ENCODE measurements around the gene PRR20G. TPM values are rescaled to one million over a fixed set of nuclear protein-coding genes. Genes with fewer than 3 reads are reported as not detected.
"Not testable (repeated sequence)": the region's sequence is repeated elsewhere in the genome, so short reads cannot be mapped to it uniquely, and the experiment has no call there.

Gene PRR20G
- total RNA-seq, 1 donor from 2014 or later, result not detected

GRCh38 chr3:127299276-127299675, 11.4 kb upstream of the PRR20G start:
- Mint-ChIP-seq H3K36me3 (ENCODE audit: low read depth) (peaks cover 2% of the 10 kb centered on the region), H3K4me3 (no peak overlapping the region), H3K27ac (ENCODE audit: unreplicated experiment) (no peak overlapping the region), H3K9me3 (peaks cover 2% of the 10 kb centered on the region), H3K4me1 (no peaks in the 10 kb centered on the region), H3K27me3 (ENCODE audit: low read depth) (peaks cover 75% of the 10 kb centered on the region)
- DNase-seq (ENCODE audit: low read depth, low spot score), result no peak
- TF ChIP-seq CTCF (conservative IDR thresholded peaks at IDR 0.05), result no peak

- no peak for DNase-seq (ENCODE audit: low read depth, low spot score)
- H3K27ac Mint-ChIP-seq (ENCODE audit: unreplicated experiment), result no peak overlapping the region
- H3K4me3 Mint-ChIP-seq, result no peak overlapping the region
- H3K36me3 Mint-ChIP-seq (ENCODE audit: low read depth), result peaks cover 2% of the 10 kb centered on the region
- H3K27me3 Mint-ChIP-seq (ENCODE audit: low read depth), result peaks cover 57% of the 10 kb centered on the region
- TF ChIP-seq CTCF (conservative IDR thresholded peaks at IDR 0.05), result no peak
- no peaks in the 10 kb centered on the region for H3K4me1 Mint-ChIP-seq
- H3K9me3 Mint-ChIP-seq, result peaks cover 2% of the 10 kb centered on the region
These were observed 9.1 kb upstream of the PRR20G start for GRCh38 chr3:127296959-127297358.

GRCh38 chr3:127296166-127296565, 8.3 kb upstream of the PRR20G start:
- no peak for TF ChIP-seq CTCF (conservative IDR thresholded peaks at IDR 0.05)
- H3K36me3 Mint-ChIP-seq (ENCODE audit: low read depth), result peaks cover 2% of the 10 kb centered on the region
- H3K27ac Mint-ChIP-seq (ENCODE audit: unreplicated experiment), result no peak overlapping the region
- H3K4me3 Mint-ChIP-seq, result no peak overlapping the region
- no peak for DNase-seq (ENCODE audit: low read depth, low spot score)
- no peaks in the 10 kb centered on the region for H3K4me1 Mint-ChIP-seq
- H3K9me3 Mint-ChIP-seq, result peaks cover 5% of the 10 kb centered on the region
- peaks cover 49% of the 10 kb centered on the region for H3K27me3 Mint-ChIP-seq (ENCODE audit: low read depth)

DNA sequence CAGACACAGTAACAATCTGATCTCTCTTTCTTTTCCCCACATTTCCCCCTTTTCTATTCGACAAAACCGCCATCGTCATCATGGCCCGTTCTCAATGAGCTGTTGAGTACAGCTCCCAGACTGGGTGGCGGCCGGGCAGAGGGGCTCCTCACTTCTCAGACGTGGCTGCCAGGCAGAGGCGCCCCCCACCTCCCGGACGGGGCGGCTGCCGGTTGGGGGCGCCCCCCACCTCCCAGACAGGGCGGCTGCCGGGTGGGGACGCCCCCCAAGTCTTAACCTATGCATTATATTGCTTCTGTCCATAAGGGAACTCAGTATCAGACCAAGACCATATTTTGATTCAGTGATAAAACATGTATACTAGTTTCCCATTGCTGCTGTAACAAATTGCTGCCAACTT, 5.8 kb upstream of the PRR20G start:
- not testable (repeated sequence) for DNase-seq (ENCODE audit: low read depth, low spot score); H3K36me3 Mint-ChIP-seq (ENCODE audit: low read depth); H3K4me3 Mint-ChIP-seq; H3K27ac Mint-ChIP-seq (ENCODE audit: unreplicated experiment); H3K4me1 Mint-ChIP-seq
- H3K27me3 Mint-ChIP-seq (ENCODE audit: low read depth), result peaks cover 30% of the 10 kb centered on the region
- H3K9me3 Mint-ChIP-seq, result peaks cover 10% of the 10 kb centered on the region

DNA sequence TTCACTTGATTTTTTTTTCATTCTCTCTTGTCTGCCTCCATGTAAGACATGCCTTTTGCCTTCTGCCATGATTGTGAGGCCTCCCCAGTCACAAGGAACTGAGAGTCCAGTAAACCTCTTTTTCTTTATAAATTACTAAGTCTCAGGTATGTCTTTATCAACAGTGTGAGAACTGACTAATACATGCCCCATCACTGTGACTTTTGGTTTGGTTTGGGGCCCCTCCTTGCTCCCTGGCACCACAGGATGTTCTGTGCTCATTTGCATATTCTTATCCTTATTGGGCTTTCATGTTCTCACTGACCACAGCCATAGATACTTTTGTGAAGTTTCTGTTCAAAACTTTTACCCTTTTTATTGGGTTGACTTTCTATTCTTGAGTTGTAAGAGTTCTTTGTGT, 3.8 kb upstream of the PRR20G start:
- Mint-ChIP-seq H3K4me1 (no peaks in the 10 kb centered on the region), H3K4me3 (no peak overlapping the region), H3K36me3 (ENCODE audit: low read depth) (peaks cover 2% of the 10 kb centered on the region), H3K27ac (ENCODE audit: unreplicated experiment) (no peak overlapping the region), H3K9me3 (peaks cover 12% of the 10 kb centered on the region), H3K27me3 (ENCODE audit: low read depth) (peaks cover 14% of the 10 kb centered on the region)
- TF ChIP-seq CTCF (conservative IDR thresholded peaks at IDR 0.05), result no peak
- no peak for DNase-seq (ENCODE audit: low read depth, low spot score)

DNA sequence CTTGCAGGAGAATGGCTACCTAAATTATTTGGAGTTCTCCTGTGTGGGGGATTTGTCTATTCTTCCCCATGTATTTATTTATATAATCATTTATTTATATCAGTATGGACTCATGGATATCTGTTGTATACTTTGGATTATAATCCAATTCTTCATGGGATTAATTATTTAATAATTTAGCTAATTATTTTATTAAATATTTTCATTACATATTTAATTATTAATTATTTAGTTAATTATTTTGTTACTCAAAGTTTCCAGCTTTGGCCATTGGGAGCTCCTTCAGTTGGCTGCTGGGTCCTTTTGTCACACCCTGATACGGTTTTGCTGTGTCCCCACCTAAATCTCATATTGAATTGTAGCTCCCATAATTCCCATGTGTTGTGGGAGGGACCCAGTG, 3.3 kb upstream of the PRR20G start:
- no peak for DNase-seq (ENCODE audit: low read depth, low spot score)
- Mint-ChIP-seq H3K27ac (ENCODE audit: unreplicated experiment) (no peak overlapping the region), H3K9me3 (peaks cover 12% of the 10 kb centered on the region), H3K36me3 (ENCODE audit: low read depth) (peaks cover 2% of the 10 kb centered on the region), H3K4me3 (no peak overlapping the region), H3K27me3 (ENCODE audit: low read depth) (peaks cover 13% of the 10 kb centered on the region), H3K4me1 (no peaks in the 10 kb centered on the region)
- TF ChIP-seq CTCF (conservative IDR thresholded peaks at IDR 0.05), result no peak
